HG02884 (cell line): ENCODE results near the gene AVPR2.

Source experiments
- ATAC-seq: cut with Tn5 transposase; IDR thresholded peaks from one replicate; pipeline ENCODE4 v1.9.1; 2021; ENCODE audit warnings: mild to moderate bottlenecking, moderate library complexity; ENCODE audit not compliant: unreplicated experiment

The AVPR2 gene

DNA sequence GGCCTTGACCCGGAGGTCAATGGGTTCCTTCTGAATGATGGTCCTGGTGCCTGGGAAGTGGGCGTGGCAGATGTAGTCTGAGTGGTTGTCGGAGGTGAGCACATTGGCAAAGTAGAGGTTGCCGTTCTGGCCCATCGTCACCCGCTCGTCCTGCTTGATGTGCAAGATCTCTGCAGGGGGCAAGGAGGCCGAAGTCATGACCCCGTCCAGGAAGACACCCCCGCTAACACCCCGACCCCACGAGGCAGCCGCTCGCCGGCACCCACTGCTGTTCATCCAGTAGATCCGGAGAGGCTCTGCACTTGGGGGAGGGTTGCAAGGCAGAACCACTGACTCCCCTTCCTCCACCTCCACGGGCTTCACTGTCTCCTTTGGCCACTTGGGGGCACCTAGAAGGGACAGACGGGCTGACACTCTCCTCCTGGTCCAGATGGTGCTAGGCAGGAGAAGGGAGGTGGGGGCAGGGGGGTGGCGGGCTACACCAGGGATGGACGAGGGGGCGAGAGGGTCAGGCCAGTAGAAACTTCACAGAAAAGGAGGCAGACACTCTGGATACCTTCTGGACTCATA, 33.6 kb upstream of the AVPR2 start:
- ATAC-seq = no peak

DNA sequence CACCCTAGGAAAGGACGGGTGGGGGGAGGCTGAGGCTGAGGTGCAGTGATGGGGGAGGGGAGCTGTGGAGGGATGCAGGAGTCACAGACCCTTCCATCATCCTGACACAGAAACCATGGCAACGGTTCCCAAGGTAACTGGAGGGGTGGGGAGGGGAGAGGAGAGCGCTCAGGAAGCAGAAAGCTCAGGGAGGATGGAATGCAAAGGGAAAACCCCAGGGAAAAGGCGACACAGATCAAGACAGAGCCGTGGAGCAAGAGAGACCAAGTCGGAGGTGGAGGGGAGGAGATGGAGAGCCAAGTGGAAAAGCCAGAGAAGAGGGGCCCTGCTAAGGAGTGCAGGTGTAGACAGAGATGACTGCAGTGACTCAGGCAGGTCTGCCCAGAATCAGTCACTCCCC, 33.0 kb upstream of the AVPR2 start:
- no peak for ATAC-seq

- no peak for ATAC-seq
These were observed 32.3 kb upstream of the AVPR2 start for GRCh38 chrX:153871946-153872878.

DNA sequence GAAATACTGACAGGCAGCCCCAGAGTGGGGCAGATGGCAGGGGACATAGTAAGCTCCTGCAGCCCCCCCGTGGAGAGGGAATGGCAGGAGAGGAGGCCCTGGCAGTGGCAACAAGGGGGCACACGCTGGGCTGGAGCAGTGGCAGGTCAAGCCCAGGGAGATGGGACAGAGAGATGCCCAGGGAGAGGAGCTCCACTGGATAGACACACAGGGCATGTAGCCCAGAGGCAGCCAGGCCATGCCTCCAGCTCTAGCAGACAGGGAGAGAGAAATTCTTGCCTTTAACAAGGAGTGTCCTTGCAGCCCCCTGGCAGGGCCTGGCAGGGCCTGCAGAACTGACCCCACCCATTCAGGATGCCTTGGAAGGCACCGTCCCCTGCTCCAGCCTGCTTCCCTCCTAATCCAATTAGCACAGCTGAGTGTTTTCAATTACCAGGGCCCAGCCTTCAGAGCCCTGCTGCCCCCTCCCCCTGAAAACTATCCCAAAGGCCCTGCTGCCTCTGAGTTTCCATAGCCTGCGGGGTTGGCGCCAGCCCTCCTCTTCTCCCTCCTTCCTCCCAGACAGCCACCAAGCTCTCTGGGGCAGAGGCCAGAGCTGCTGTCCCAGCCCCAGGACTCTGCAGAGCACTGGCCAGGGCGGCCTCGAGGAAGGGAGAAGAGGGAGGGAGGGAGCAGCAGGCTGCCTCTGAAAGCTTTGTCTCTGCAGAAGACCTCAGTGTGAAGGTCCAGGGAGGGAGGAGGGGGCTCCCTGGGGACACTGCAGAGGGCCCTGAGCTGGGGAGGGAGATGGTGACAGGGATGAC, 31.0 kb upstream of the AVPR2 start:
- no peak for ATAC-seq

- no peak for ATAC-seq
These were observed 30.4 kb upstream of the AVPR2 start for GRCh38 chrX:153874085-153874365.

GRCh38 chrX:153874366-153875125, 29.9 kb upstream of the AVPR2 start:
- no peak for ATAC-seq

DNA sequence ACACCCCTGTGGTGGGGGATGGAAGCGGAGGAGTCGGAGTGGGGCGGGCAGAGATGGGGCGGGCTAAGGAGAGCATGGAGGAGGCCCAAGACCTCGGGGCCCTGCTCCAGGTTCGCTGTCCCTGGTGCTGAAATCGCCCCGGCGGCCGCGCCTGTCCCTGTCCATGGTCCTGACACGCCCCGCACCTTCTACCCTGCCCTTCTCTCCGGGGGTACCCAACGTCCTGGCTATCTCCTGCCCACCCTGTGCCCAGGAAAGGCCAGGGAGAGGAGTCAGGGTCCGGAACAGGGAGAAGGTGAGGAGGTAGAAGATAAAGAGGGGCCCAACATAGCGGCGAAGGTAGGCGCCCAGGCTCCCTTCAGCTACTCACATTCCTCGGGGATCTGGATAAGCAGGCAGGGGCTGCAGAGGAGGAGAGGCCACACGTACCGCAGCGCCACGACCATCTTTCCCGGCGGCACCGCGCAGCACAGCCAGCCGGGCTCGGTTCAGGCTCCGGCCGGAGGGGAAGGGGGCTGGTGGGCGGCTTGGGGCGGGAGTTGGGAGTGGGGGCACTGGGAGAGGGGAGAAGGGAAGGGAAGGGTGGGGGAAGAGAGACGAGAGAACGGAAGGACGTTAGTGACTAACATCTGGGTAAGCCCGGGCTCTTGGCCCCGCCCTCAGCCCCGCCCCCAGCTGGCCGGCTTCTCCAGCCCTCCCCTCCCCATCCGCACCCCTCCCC, 28.9 kb upstream of the AVPR2 start:
- no peak for ATAC-seq

DNA sequence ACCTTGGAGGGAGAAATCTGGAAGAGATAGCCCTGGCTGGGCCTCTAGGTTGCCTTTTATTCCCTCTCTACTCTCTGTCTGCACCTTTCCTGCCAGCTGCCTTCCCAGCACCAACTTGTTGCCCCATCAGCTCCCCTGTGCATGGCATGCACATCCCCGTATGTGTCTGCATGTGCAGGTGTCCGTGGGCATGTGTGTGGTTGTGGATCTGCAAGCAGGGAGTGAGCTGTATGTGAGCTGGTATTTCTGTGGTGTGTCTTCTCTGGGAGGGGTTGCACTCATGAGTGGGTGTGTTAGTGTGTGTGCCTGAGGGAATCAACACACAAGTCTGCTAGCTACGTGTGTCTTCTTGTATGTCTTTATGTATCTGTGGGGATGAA, 28.4 kb upstream of the AVPR2 start:
- no peak for ATAC-seq

DNA sequence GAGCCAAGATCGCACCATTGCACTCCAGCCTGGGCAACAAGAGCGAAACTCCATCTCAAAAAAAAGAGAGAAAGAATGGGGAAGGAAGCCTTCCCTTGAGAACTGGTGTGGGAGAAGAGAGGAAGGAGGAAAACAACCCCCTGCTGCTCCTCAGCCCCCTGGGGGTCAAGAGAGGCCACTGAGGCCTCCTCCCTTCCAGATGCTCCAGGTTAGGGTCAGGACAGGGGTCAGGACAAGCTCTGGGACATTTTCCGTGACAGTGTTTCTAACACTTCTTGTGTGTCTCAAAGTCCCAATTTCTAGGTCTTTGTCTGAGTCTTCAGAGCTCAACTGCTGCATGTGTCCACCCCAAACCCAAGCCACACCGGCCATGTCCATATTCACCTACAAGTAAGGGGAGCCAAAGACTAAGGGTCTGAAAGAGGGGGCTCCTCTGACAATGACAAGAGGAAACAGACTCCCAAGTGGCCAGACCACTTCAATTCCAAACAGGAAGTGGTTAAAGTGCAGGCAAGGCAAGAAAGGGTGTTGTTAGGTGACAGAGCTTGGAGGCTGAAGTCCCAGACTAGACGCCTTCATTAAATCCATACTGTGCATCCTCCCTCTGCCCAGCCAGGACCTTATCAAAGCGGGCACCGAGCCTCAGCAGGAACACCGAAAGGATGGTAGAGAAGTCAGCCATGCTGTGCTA, 26.8 kb upstream of the AVPR2 start:
- no peak for ATAC-seq

GRCh38 chrX:153878345-153878744, 26.1 kb upstream of the AVPR2 start:
- no peak for ATAC-seq

DNA sequence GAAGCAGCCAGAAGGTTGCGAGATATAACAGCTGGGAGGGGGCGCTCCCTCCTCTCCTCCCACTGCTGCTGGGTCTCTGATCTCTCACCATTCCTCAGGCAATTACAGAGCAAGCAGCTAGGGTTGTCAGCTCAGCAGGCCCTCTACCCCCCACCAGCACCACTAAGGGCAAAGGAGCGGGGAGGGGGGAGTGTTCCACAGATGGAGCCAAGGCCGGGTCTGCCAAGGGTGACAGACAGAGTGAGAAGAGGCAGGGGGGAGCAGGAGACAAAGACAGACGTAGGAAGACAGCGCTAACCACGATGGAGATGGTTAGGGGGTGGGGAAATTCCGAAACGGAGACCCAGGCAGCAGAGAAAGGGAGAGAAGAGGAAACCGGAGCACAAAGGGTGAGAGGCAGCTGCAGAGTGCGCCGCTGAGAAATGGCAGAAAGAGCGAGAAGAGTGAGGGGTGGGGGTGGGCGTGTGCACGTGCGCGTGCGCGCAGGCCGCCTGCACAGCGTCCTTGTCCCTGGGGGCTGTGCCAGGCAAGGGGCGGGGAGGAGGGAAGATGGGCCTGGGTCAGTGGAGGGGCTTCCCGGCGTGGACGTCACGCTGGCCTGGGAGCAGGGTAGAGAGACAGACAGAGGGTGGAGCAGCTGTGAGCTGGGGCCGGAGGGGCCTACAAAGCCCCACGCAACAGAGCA, 25.4 kb upstream of the AVPR2 start:
- no peak for ATAC-seq

DNA sequence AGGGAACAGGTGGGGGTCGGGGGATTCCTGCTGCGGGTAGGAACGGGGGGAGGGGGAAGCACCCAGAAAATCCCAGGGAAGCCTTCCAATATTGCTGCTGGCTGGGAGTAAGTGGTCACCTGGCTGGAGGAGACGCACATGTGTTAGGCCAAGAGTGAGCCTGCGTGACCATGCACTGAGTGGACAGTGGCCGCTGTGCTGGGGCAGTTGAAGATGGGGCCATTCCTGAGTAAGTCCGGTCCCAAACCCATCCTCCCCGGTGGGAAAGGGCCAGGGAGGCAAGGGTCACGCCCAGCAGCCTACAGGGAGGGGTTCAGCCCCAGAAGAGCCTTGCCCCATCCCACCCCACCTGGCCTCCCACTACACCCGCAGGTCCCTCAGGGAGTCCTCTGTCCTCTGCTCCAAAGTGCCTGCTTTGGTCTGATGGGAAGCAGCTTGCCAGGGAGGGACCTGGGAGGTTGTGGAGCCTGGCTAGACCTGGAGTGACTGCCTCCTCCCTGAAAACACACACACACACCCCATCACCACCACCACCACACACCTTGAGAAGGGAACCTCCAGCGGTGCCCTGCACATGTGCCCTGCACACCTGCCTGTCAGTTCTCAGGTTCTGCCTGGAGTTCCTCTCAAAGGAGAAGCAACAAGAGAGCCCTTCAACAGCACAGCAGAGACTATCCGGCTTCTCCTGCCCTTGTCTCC, 24.6 kb upstream of the AVPR2 start:
- ATAC-seq = no peak

DNA sequence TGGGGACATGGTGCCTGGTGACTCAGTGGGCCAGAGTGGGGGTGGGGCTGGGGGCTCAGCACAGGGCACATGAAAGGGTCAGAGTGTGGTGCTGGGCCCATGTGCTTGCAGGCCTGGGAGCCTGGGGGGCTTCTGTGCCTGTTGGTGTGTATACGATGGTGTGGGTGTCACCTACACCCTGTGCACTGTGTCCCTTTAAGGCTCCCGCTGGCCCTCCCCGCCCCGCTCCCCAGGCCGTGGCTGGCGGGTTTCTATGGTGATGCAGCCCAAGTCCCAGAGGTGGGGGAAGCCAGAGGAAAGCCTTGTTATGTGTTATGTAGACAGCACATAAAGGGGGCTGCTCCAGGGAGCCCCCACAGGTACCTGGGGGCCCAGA, 24.0 kb upstream of the AVPR2 start:
- ATAC-seq = no peak

GRCh38 chrX:153881281-153881680, 23.2 kb upstream of the AVPR2 start:
- no peak for ATAC-seq

DNA sequence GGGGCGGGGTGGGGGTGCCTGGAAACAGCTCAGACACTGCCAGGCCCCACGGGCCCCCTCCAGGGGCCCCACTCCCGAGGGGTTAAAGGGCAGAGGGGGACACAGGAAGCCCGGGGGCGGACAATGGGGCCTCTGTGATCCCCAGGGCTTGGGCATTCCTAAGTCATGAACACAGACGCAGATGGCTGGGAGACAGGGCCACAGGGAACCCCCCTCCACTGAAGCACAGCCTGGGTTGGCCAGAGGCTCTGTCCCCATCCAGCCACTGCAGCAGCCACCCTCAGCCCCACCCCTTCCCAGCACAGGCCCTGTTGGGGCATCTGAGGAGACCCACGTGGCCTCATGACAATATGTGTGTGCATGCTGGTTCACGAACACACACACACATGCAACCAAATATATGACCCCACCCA, 22.4 kb upstream of the AVPR2 start:
- no peak for ATAC-seq

DNA sequence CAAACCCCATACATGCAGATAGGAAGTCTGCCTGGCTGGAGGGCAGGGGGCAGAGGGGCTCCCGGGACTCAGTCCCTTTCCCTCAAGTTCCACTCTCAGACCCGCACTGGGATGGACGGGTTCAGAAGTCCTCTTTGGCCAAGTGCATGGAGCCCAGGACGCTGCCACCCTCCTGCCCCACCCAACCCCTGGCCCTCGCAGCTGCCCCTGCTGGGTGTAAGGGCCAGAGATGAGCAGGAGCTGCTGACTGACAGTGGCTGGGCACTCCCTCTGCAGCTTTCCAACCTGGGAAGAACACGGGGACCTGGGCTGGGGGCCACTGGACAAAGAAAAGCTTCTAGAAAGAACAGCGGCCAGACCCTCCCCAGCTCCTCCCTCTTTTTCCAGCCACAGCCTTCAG, 21.9 kb upstream of the AVPR2 start:
- ATAC-seq = no peak

- no peak for ATAC-seq
These were observed 21.2 kb upstream of the AVPR2 start for GRCh38 chrX:153883163-153883843.

DNA sequence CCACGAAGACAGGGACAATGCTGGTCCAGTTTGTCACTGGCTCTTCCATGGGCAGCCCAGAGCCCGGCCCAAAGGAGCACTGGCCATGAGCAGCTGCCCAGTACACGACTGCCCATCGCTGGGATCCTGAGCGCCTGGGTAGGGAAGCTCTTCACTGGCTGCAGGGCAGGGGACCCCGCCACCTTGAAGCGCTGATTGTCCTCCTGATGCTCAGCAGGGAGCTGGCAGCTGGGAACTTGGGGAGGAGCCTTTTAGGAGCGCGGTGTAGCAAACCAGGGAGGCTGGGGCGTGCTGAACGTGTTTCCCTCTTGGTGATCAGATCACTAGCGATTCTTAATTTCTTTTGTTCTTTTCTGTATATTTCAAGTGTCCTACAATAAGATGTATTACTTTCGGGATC, 20.3 kb upstream of the AVPR2 start:
- ATAC-seq = no peak
